Loucy (cell line): Measurements from ENCODE around the gene HRH4.

Experiments used
- H2AFZ ChIP-seq: fragments of 200-600 bp; sonication (generic); 2 replicates; pipeline ENCODE4 v1.6.0; 2016; ENCODE audit warnings: antibody characterized with exemption, mild to moderate bottlenecking, low read length, moderate library complexity
- H3F3A ChIP-seq: fragments of 200-600 bp; 2 replicates; pipeline ENCODE4 v1.6.0; 2016; ENCODE audit warnings: antibody characterized with exemption, low read depth, mild to moderate bottlenecking
- H3K27me3 ChIP-seq: fragments of 200-600 bp; sonication (generic); 2 replicates; pipeline ENCODE4 v1.6.1; 2014; ENCODE audit warnings: low read length, mild to moderate bottlenecking; ENCODE audit not compliant: insufficient read depth, poor library complexity, severe bottlenecking
- H3K36me3 ChIP-seq: fragments of 200-600 bp; sonication (generic); 2 replicates; pipeline ENCODE4 v1.6.1; 2016; ENCODE audit warnings: low read length; ENCODE audit not compliant: insufficient read depth
- H3K4me1 ChIP-seq: fragments of 200-600 bp; sonication (generic); 2 replicates; pipeline ENCODE4 v1.5.1; 2014; ENCODE audit warnings: low read length, mild to moderate bottlenecking; ENCODE audit not compliant: insufficient read depth, poor library complexity, severe bottlenecking
- H3K4me2 ChIP-seq: fragments of 200-600 bp; sonication (generic); 2 replicates; pipeline ENCODE4 v1.6.0; 2014; ENCODE audit warnings: antibody characterized with exemption, low read length, low read depth, mild to moderate bottlenecking; ENCODE audit not compliant: poor library complexity, severe bottlenecking
- H3K4me3 ChIP-seq: fragments of 200-600 bp; sonication (generic); 2 replicates; pipeline ENCODE4 v1.5.1; 2014; ENCODE audit warnings: low read length, mild to moderate bottlenecking, mixed read lengths; ENCODE audit not compliant: poor library complexity, severe bottlenecking
- H3K79me2 ChIP-seq: fragments of 200-600 bp; sonication (generic); 2 replicates; pipeline ENCODE4 v1.6.1; 2014; ENCODE audit warnings: low read length; ENCODE audit not compliant: insufficient read depth
- H3K9ac ChIP-seq: fragments of 200-600 bp; sonication (generic); 2 replicates; pipeline ENCODE4 v1.6.0; 2014; ENCODE audit warnings: mild to moderate bottlenecking, low read depth, low read length, moderate library complexity; ENCODE audit not compliant: poor library complexity, severe bottlenecking
- H3K9me2 ChIP-seq: fragments of 200-600 bp; sonication (generic); replicated peaks from 2 replicates; pipeline ENCODE4 v1.6.1; 2016; ENCODE audit warnings: low read depth, low read length, mixed read lengths
- H3K9me3 ChIP-seq: fragments of 200-600 bp; sonication (generic); 2 replicates; pipeline ENCODE4 v1.6.1; 2014; ENCODE audit warnings: mild to moderate bottlenecking, antibody characterized with exemption, low read length, low read depth; ENCODE audit not compliant: insufficient read depth
- H4K20me1 ChIP-seq: fragments of 200-600 bp; sonication (generic); 2 replicates; pipeline ENCODE4 v1.6.0; 2014; ENCODE audit warnings: antibody characterized with exemption, low read length, mild to moderate bottlenecking; ENCODE audit not compliant: insufficient read depth, poor library complexity, severe bottlenecking
- CTCF ChIP-seq: fragments of 200-600 bp; sonication (generic); conservative IDR thresholded peaks from 2 replicates; pipeline ENCODE4 v1.5.1; 2014; ENCODE audit warnings: mild to moderate bottlenecking, antibody characterized with exemption, low read length
- EZH2phosphoT487 ChIP-seq: fragments of 200-600 bp; IDR thresholded peaks from 2 replicates; pipeline ENCODE4 v1.6.1; 2018; ENCODE audit warnings: antibody characterized with exemption, mild to moderate bottlenecking, moderate library complexity, borderline replicate concordance

HRH4 gene

GRCh38 chr18:24486684-24487083, 26.2 kb downstream of the HRH4 start:
- no peaks in the 10 kb centered on the region for H4K20me1 ChIP-seq
- no peaks in the 10 kb centered on the region for H3K9me3 ChIP-seq
- H3K36me3 ChIP-seq: no peaks in the 10 kb centered on the region
- no peaks in the 10 kb centered on the region for H3K79me2 ChIP-seq
- no peaks in the 10 kb centered on the region for H3K27me3 ChIP-seq
- H3K4me1 ChIP-seq: peaks cover under 1% of the 10 kb centered on the region
- TF ChIP-seq CTCF (no peak), EZH2phosphoT487 (no peak)
- no peak overlapping the region for H3K4me3 ChIP-seq
- no peaks in the 10 kb centered on the region for H3K9me2 ChIP-seq
- no peak overlapping the region for H3K4me2 ChIP-seq
- H3F3A ChIP-seq: no peaks in the 10 kb centered on the region
- no peak overlapping the region for H2AFZ ChIP-seq
- H3K9ac ChIP-seq: no peak overlapping the region

- no peaks in the 10 kb centered on the region for H3K27me3 ChIP-seq
- H3K36me3 ChIP-seq: no peaks in the 10 kb centered on the region
- no peaks in the 10 kb centered on the region for H3K9me2 ChIP-seq
- TF ChIP-seq CTCF (peak; percentile 82), EZH2phosphoT487 (no peak)
- no peak overlapping the region for H3K4me3 ChIP-seq
- no peak overlapping the region for H3K9ac ChIP-seq
- no peaks in the 10 kb centered on the region for H3K9me3 ChIP-seq
- no peaks in the 10 kb centered on the region for H3F3A ChIP-seq
- H2AFZ ChIP-seq: peak overlapping the region; percentile 62; the same call in 1 of the 2 replicates
- H3K4me2 ChIP-seq: no peak overlapping the region
- H3K4me1 ChIP-seq: peaks cover 9% of the 10 kb centered on the region
- H4K20me1 ChIP-seq: no peaks in the 10 kb centered on the region
- no peaks in the 10 kb centered on the region for H3K79me2 ChIP-seq
Observed at GRCh38 chr18:24488824-24489493, 28.5 kb downstream of the HRH4 start.

GRCh38 chr18:24490539-24490938, 30.1 kb downstream of the HRH4 start:
- Histone ChIP-seq H3F3A (no peaks in the 10 kb centered on the region), H3K36me3 (no peaks in the 10 kb centered on the region), H3K27me3 (no peaks in the 10 kb centered on the region), H3K79me2 (no peaks in the 10 kb centered on the region), H3K9me2 (no peaks in the 10 kb centered on the region), H3K4me2 (no peak overlapping the region), H3K4me3 (no peak overlapping the region), H3K9me3 (no peaks in the 10 kb centered on the region), H3K4me1 (peaks cover 9% of the 10 kb centered on the region), H2AFZ (0 out of 2 replicates have a peak overlapping the region, but pooled peaks have one; percentile 63), H3K9ac (no peak overlapping the region), H4K20me1 (no peaks in the 10 kb centered on the region)
- TF ChIP-seq EZH2phosphoT487 (no peak), CTCF (no peak)
